Esophagus muscularis mucosa (tissue), 4 donors: ENCODE measurements around the gene CDH4. TPM values are rescaled to one million over a fixed set of nuclear protein-coding genes. Genes with fewer than 3 reads are reported as not detected.

ENCODE experiments used
- DNase-seq: peaks from one replicate; pipeline ENCODE4 v3.0.0-alpha.2; 2017; ENCODE audit errors: extremely low spot score
- H3K27ac ChIP-seq, 4 donors: fragments of 200-600 bp; sonication (generic); replicated peaks in 1 of 4; 1 replicate in 3 of 4; 2 replicates in 1 of 4; pipeline ENCODE4 v1.5.1; 2016 to 2019; ENCODE audit warnings: mild to moderate bottlenecking in 1 of 4
- H3K27me3 ChIP-seq, 4 donors: fragments of 200-600 bp; sonication (generic); one replicate each; pipeline versions ENCODE4 v1.5.1 to v1.6.0; 2016 to 2019
- H3K36me3 ChIP-seq, 4 donors: fragments of 200-600 bp; sonication (generic); one replicate each; pipeline ENCODE4 v1.5.1; 2016 to 2019
- H3K4me1 ChIP-seq, 4 donors: fragments of 200-600 bp; sonication (generic); one replicate each; pipeline ENCODE4 v1.5.1; 2016 to 2019
- H3K4me3 ChIP-seq, 4 donors: fragments of 200-600 bp; sonication (generic); 1 replicate in 2 of 4; 2 replicates in 2 of 4; pipeline ENCODE4 v1.5.1; 2016 to 2019; ENCODE audit warnings: mild to moderate bottlenecking in 4 of 4, moderate library complexity in 1 of 4
- H3K9me3 ChIP-seq, 4 donors: fragments of 200-600 bp; sonication (generic); 1 replicate in 3 of 4; 2 replicates in 1 of 4; pipeline ENCODE4 v1.5.1; 2016 to 2019
- CTCF ChIP-seq, 3 experiments: fragments of 200-600 bp in 2 of 3; fragments of 450-650 bp in 1 of 3; sonication (generic) in 2 of 3; IDR thresholded peaks; one replicate each; pipeline ENCODE4 v1.5.1; 2017 to 2019; ENCODE audit warnings: antibody characterized with exemption in 3 of 3, mild to moderate bottlenecking in 2 of 3, moderate library complexity in 1 of 3
- EP300 ChIP-seq: sonication (generic); formaldehyde crosslinking; IDR thresholded peaks from one replicate; pipeline ENCODE4 v1.6.1; 2017; ENCODE audit warnings: antibody characterized with exemption
- POLR2A ChIP-seq: fragments of 450-650 bp; IDR thresholded peaks from one replicate; pipeline ENCODE4 v1.6.1; 2017; ENCODE audit warnings: antibody characterized with exemption, moderate library complexity, mild to moderate bottlenecking, low read depth
- POLR2AphosphoS5 ChIP-seq, 2 donors: sonication (generic); formaldehyde crosslinking; IDR thresholded peaks; one replicate each; pipeline ENCODE4 v1.6.1; 2017; ENCODE audit warnings: antibody characterized with exemption in 2 of 2
- WGBS: methylation state at CpG from one replicate; pipeline ENCODE4 v1.1.5; 2018; 5-methylcytosine and 5-hydroxymethylcytosine counted together
- intact Hi-C: fragments of 100-400 bp; cut with DNase I; formaldehyde crosslinking; loops from one replicate; pipeline ENCODE4 v1.15.1; 2023
- total RNA-seq, 4 donors: library from RNA; depleted of rRNA; stranded (reverse); fragments of >200 nt; gene quantifications; one replicate each; pipeline versions ENCODE4 v1.1.0 to v1.2.1, GENCODE V29; 2016

CDH4 gene
- total RNA-seq, 4 donors from 2014 or later = 0.42 to 1.3 (median 0.48) TPM

GRCh38 chr20:61660559-61660958 lies 408.5 kb downstream of the CDH4 start:
- no peak for TF ChIP-seq POLR2A
- no peak for TF ChIP-seq EP300
- TF ChIP-seq CTCF (IDR thresholded peaks at IDR 0.05) = no peak
- TF ChIP-seq POLR2AphosphoS5 (IDR thresholded peaks at IDR 0.05) = no peak
- Histone ChIP-seq H3K36me3 (no peaks in the 10 kb centered on the region), H3K4me1 (no peaks in the 10 kb centered on the region), H3K9me3 (no peaks in the 10 kb centered on the region), H3K27ac (no peak overlapping the region), H3K4me3 (no peak overlapping the region), H3K27me3 (peaks cover 0 to 48% (median 0%) of the 10 kb centered on the region in 4 donors)
- no peak for DNase-seq
- 95% methylated on average over 13 of the region's 13 CpGs for WGBS
- intact Hi-C loops = no loop called here

- Histone ChIP-seq H3K9me3 (no peaks in the 10 kb centered on the region), H3K36me3 (no peaks in the 10 kb centered on the region), H3K27me3 (peaks cover 0 to 45% (median 0%) of the 10 kb centered on the region in 4 donors), H3K27ac (no peak overlapping the region), H3K4me1 (no peaks in the 10 kb centered on the region), H3K4me3 (no peak overlapping the region)
- TF ChIP-seq POLR2AphosphoS5 (IDR thresholded peaks at IDR 0.05) (no peak), EP300 (no peak), POLR2A (no peak), CTCF (IDR thresholded peaks at IDR 0.05) (no peak)
- intact Hi-C loops = no loop called here
- WGBS = 94% methylated on average over 8 of the region's 8 CpGs
- no peak for DNase-seq
These were observed 409.0 kb downstream of the CDH4 start for GRCh38 chr20:61661025-61661424.

- TF ChIP-seq POLR2A (no peak), CTCF (IDR thresholded peaks at IDR 0.05) (no peak), POLR2AphosphoS5 (IDR thresholded peaks at IDR 0.05) (no peak), EP300 (no peak)
- DNase-seq = no peak
- H3K36me3 ChIP-seq = no peaks in the 10 kb centered on the region
- no peak overlapping the region for H3K27ac ChIP-seq
- peaks cover 0 to 42% (median 0%) of the 10 kb centered on the region in 4 donors for H3K27me3 ChIP-seq
- no peak overlapping the region for H3K4me3 ChIP-seq
- H3K9me3 ChIP-seq = no peaks in the 10 kb centered on the region
- intact Hi-C loops = no loop called here
- H3K4me1 ChIP-seq = no peaks in the 10 kb centered on the region
- 67% methylated on average over 12 of the region's 13 CpGs for WGBS
These were observed 409.5 kb downstream of the CDH4 start for GRCh38 chr20:61661583-61661982.

GRCh38 chr20:61662226-61662967 lies 410.3 kb downstream of the CDH4 start:
- H3K4me3 ChIP-seq = no peak overlapping the region
- intact Hi-C loops = no loop called here
- no peaks in the 10 kb centered on the region for H3K9me3 ChIP-seq
- WGBS = 71% methylated on average over 17 of the region's 32 CpGs
- TF ChIP-seq POLR2AphosphoS5 (IDR thresholded peaks at IDR 0.05) = no peak
- no peak for TF ChIP-seq EP300
- no peak for TF ChIP-seq CTCF (IDR thresholded peaks at IDR 0.05)
- no peak for TF ChIP-seq POLR2A
- no peaks in the 10 kb centered on the region for H3K4me1 ChIP-seq
- no peaks in the 10 kb centered on the region for H3K36me3 ChIP-seq
- peaks cover 0 to 46% (median 0%) of the 10 kb centered on the region in 4 donors for H3K27me3 ChIP-seq
- H3K27ac ChIP-seq = no peak overlapping the region
- no peak for DNase-seq

- DNase-seq = no peak
- H3K9me3 ChIP-seq = no peaks in the 10 kb centered on the region
- no peaks in the 10 kb centered on the region for H3K36me3 ChIP-seq
- peaks cover 0 to 52% (median 0%) of the 10 kb centered on the region in 4 donors for H3K27me3 ChIP-seq
- H3K4me1 ChIP-seq = no peaks in the 10 kb centered on the region
- no peak overlapping the region for H3K27ac ChIP-seq
- 77% methylated on average over 13 of the region's 13 CpGs for WGBS
- intact Hi-C loops = no loop called here
- TF ChIP-seq EP300 (no peak), CTCF (IDR thresholded peaks at IDR 0.05) (no peak)
- no peak overlapping the region for H3K4me3 ChIP-seq
These were observed 410.9 kb downstream of the CDH4 start for GRCh38 chr20:61662968-61663331.
